ENCODE data around the gene CD300A. TPM values are rescaled to one million over a fixed set of nuclear protein-coding genes. Genes with fewer than 3 reads are reported as not detected.

CD300A gene
- total and polyA plus RNA-seq, 2 of the 4 experiments (the other 2 are of a cell fraction): not detected

DNA sequence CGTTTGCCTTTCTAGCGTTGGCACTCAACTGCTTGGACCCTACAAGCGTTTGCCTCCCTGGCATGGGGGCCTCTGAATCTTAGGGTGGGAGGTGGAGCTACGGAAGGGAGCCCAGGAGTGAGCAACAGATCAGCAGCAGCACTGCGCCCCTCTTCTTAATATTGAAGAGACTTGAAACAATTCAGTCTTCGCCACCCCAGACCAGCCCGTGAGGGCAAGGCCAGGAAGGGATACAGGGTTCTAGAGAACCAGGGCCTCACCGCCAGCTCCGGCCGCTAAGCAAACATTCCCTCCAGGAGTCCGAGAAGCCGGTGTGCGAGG lies 36.1 kb upstream of the CD300A start:
- Histone ChIP-seq H3K56ac (ENCODE audit: extremely low read depth, insufficient read depth, low read length) (no peak overlapping the region), H2BK15ac (ENCODE audit: low read depth, low read length) (no peak overlapping the region), H2AK5ac (ENCODE audit: low read depth, low read length) (no peak overlapping the region), H3K79me1 (ENCODE audit: low read depth in 1 of 2, low read length in 2 of 2) (no peaks in the 10 kb centered on the region), H3K9me1 (ENCODE audit: insufficient read depth, low read length) (no peaks in the 10 kb centered on the region), H3K27me3 (ENCODE audit: control insufficient read depth, insufficient read depth, low read length) (peaks cover 9% of the 10 kb centered on the region; the same call in 1 of the 2 replicates), H4K20me1 (ENCODE audit: insufficient read depth, low read length) (no peaks in the 10 kb centered on the region), H3K4me1 (ENCODE audit: control insufficient read depth, insufficient read depth, low read length) (no peaks in the 10 kb centered on the region), H3K4me2 (ENCODE audit: low read depth, low read length) (no peak overlapping the region), H2AFZ (replicated peaks; ENCODE audit: low read length, poor library complexity) (no peak overlapping the region), H2BK20ac (ENCODE audit: low read depth, low read length) (no peak overlapping the region), H3K4ac (ENCODE audit: low read depth, low read length) (no peak overlapping the region), H3K4me3 (ENCODE audit: insufficient read depth, low read depth, low read length) (no peak overlapping the region), H3K23ac (ENCODE audit: low read depth, low read length) (no peak overlapping the region), H2AK9ac (replicated peaks; ENCODE audit: low read depth, low read length, poor library complexity) (no peak overlapping the region), H3K27ac (ENCODE audit: insufficient read depth, low read length) (no peak overlapping the region), H3K14ac (replicated peaks; ENCODE audit: low read depth, low read length) (no peak overlapping the region), H3K36me3 (ENCODE audit: control insufficient read depth, insufficient read depth, low read length) (no peaks in the 10 kb centered on the region), H3K9ac (ENCODE audit: low read depth, low read length) (no peak overlapping the region), H2BK120ac (ENCODE audit: low read depth, low read length) (no peak overlapping the region), H2BK5ac (ENCODE audit: low read depth, low read length, poor library complexity, severe bottlenecking) (no peak overlapping the region), H4K5ac (ENCODE audit: low read depth, low read length) (no peak overlapping the region), H4K91ac (ENCODE audit: insufficient read depth, low read depth, low read length) (no peak overlapping the region), H4K8ac (ENCODE audit: low read depth in 2 of 2, low read length in 2 of 2) (no peak overlapping the region), H3K9me3 (ENCODE audit: control insufficient read depth, insufficient read depth, low read length) (0 out of 2 replicates have a peak, but pooled peaks cover 2% of the 10 kb centered on the region), H3K18ac (ENCODE audit: low read depth, low read length) (no peak overlapping the region)
- intact Hi-C loops (cut with micrococcal nuclease): no loop called here
- CTCF ChIA-PET: no interaction called here
- dilution Hi-C loops (cut with HindIII; ENCODE audit: low sequenced_read_pairs, unreplicated experiment): no loop called here
- BruUV-seq (replicated peaks): no TSS peak
- POLR2A ChIA-PET (ENCODE audit: unreplicated experiment): no interaction called here
- DNase-seq (no peak), ATAC-seq (ENCODE audit: low read depth) (no peak)
- TF ChIP-seq NFE2L2 (IDR thresholded peaks at IDR 0.05; ENCODE audit: low read depth, low read length) (no peak), FOS (IDR thresholded peaks at IDR 0.05; ENCODE audit: low read depth, low read length) (no peak), MAFK (IDR thresholded peaks at IDR 0.05; ENCODE audit: low read depth, low read length) (no peak), RCOR1 (IDR thresholded peaks at IDR 0.05; ENCODE audit: insufficient replicate concordance, low read length) (no peak), BHLHE40 (IDR thresholded peaks at IDR 0.05; ENCODE audit: low read depth, low read length) (no peak), MAZ (IDR thresholded peaks at IDR 0.05; ENCODE audit: borderline replicate concordance, low read depth, low read length) (no peak), CEBPB (IDR thresholded peaks at IDR 0.05; ENCODE audit: low read depth, low read length) (no peak), MXI1 (IDR thresholded peaks at IDR 0.05; ENCODE audit: borderline replicate concordance, low read depth, low read length) (no peak), POLR2A (IDR thresholded peaks at IDR 0.05; ENCODE audit: low read depth, low read length) (no peak)
- TF ChIP-seq, protein P1, sequence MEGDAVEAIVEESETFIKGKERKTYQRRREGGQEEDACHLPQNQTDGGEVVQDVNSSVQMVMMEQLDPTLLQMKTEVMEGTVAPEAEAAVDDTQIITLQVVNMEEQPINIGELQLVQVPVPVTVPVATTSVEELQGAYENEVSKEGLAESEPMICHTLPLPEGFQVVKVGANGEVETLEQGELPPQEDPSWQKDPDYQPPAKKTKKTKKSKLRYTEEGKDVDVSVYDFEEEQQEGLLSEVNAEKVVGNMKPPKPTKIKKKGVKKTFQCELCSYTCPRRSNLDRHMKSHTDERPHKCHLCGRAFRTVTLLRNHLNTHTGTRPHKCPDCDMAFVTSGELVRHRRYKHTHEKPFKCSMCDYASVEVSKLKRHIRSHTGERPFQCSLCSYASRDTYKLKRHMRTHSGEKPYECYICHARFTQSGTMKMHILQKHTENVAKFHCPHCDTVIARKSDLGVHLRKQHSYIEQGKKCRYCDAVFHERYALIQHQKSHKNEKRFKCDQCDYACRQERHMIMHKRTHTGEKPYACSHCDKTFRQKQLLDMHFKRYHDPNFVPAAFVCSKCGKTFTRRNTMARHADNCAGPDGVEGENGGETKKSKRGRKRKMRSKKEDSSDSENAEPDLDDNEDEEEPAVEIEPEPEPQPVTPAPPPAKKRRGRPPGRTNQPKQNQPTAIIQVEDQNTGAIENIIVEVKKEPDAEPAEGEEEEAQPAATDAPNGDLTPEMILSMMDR (conservative IDR thresholded peaks at IDR 0.05; ENCODE audit: low read depth, low read length): no peak
- TF ChIP-seq, protein P2, sequence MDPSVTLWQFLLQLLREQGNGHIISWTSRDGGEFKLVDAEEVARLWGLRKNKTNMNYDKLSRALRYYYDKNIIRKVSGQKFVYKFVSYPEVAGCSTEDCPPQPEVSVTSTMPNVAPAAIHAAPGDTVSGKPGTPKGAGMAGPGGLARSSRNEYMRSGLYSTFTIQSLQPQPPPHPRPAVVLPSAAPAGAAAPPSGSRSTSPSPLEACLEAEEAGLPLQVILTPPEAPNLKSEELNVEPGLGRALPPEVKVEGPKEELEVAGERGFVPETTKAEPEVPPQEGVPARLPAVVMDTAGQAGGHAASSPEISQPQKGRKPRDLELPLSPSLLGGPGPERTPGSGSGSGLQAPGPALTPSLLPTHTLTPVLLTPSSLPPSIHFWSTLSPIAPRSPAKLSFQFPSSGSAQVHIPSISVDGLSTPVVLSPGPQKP (IDR thresholded peaks at IDR 0.05; ENCODE audit: borderline replicate concordance, low read depth, low read length): no peak
- TF ChIP-seq, protein P3, sequence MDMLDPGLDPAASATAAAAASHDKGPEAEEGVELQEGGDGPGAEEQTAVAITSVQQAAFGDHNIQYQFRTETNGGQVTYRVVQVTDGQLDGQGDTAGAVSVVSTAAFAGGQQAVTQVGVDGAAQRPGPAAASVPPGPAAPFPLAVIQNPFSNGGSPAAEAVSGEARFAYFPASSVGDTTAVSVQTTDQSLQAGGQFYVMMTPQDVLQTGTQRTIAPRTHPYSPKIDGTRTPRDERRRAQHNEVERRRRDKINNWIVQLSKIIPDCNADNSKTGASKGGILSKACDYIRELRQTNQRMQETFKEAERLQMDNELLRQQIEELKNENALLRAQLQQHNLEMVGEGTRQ (IDR thresholded peaks at IDR 0.05; ENCODE audit: low read depth, low read length): no peak
- in situ Hi-C loops (cut with MboI; ENCODE audit: low sequenced_read_pairs): no loop called here
- WGBS, 2 experiments (ENCODE audit: extremely low coverage in 2 of 2, insufficient read length in 1 of 2): no CpG with 5 or more reads among the region's 13 CpGs

All from IMR-90 (cell line).